HCT116 (cell line): ENCODE measurements around the gene FNIP2.

Experiments
- CEBPB ChIP-seq: IDR thresholded peaks from 2 replicates; pipeline ENCODE4 v1.6.1; 2012; ENCODE audit warnings: low read depth
- CTCF ChIP-seq, 3 experiments: fragments of 200-600 bp in 1 of 3; sonication (generic) in 1 of 3; IDR thresholded peaks in 2 of 3; conservative IDR thresholded peaks in 1 of 3; 2 replicates each; pipeline ENCODE4 v1.5.1; 2012 to 2017; ENCODE audit warnings: low read depth in 2 of 3, low read length in 2 of 3, antibody characterized with exemption in 1 of 3, borderline replicate concordance in 1 of 3, control low read depth in 1 of 3, mild to moderate bottlenecking in 1 of 3, mixed read lengths in 1 of 3, mixed run types in 1 of 3, moderate library complexity in 1 of 3; ENCODE audit not compliant: insufficient read depth in 1 of 3
- ELF1 ChIP-seq: IDR thresholded peaks from 2 replicates; pipeline ENCODE4 v1.6.1; 2012; ENCODE audit warnings: low read depth, borderline replicate concordance
- EZH2 ChIP-seq: fragments of 200-600 bp; sonication (generic); IDR thresholded peaks from 2 replicates; pipeline ENCODE4 v1.6.1; 2017; ENCODE audit warnings: antibody characterized with exemption, mixed run types
- FOSL1 ChIP-seq: IDR thresholded peaks from 2 replicates; pipeline ENCODE4 v1.6.1; 2012; ENCODE audit warnings: low read depth
- POLR2A ChIP-seq: IDR thresholded peaks from 2 replicates; pipeline ENCODE4 v1.7.0; 2011; ENCODE audit warnings: borderline replicate concordance; ENCODE audit not compliant: insufficient read depth, insufficient read length; ENCODE audit errors: extremely low read depth
- POLR2AphosphoS5 ChIP-seq: IDR thresholded peaks from 2 replicates; pipeline ENCODE4 v1.6.1; 2011; ENCODE audit warnings: mild to moderate bottlenecking, low read depth, low read length, moderate library complexity
- YY1 ChIP-seq: IDR thresholded peaks from 2 replicates; pipeline ENCODE4 v1.6.1; 2011; ENCODE audit warnings: low read length, low read depth, moderate library complexity, mild to moderate bottlenecking; ENCODE audit not compliant: insufficient replicate concordance; ENCODE audit errors: extremely low read depth
- TF ChIP-seq, protein P1 (sequence below): IDR thresholded peaks from 2 replicates; pipeline ENCODE4 v1.6.1; 2012
- TF ChIP-seq, protein P2 (sequence below): IDR thresholded peaks from 2 replicates; pipeline ENCODE4 v1.6.1; 2012

DNA sequence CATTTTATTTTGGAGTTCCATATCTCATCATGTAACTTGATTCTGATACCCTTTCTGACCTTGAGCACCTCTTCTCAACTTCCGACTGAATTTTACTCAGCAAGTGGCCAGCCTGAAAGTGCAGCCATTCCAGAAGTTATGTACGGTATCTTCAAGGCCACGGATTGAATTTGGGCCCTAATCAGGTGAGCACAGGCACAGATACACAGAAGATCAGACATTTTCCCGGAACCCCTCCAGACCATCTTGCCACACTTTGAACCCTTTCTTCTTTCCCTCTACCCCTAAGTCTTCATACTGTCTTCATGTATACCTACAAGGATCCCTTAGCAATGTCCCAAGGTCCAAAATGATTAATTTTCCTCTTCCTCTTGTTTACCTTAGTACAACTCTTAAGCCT is 108.2 kb downstream of the FNIP2 start:
- TF ChIP-seq, protein P1, sequence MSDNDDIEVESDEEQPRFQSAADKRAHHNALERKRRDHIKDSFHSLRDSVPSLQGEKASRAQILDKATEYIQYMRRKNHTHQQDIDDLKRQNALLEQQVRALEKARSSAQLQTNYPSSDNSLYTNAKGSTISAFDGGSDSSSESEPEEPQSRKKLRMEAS, result no peak
- no peak for TF ChIP-seq CTCF (IDR thresholded peaks at IDR 0.05 in 2 of 3, conservative IDR thresholded peaks at IDR 0.05 in 1 of 3; ENCODE audit: borderline replicate concordance in 1 of 3, insufficient read depth in 1 of 3, low read depth in 2 of 3, low read length in 2 of 3)
- no peak for TF ChIP-seq EZH2
- no peak for TF ChIP-seq FOSL1
- TF ChIP-seq POLR2A, result no peak
- TF ChIP-seq, protein P2, sequence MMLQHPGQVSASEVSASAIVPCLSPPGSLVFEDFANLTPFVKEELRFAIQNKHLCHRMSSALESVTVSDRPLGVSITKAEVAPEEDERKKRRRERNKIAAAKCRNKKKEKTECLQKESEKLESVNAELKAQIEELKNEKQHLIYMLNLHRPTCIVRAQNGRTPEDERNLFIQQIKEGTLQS, result no peak
- TF ChIP-seq YY1, result no peak
- no peak for TF ChIP-seq POLR2AphosphoS5
- no peak for TF ChIP-seq CEBPB
- no peak for TF ChIP-seq ELF1
